ENCODE measurements around the gene PSG1.

DNA sequence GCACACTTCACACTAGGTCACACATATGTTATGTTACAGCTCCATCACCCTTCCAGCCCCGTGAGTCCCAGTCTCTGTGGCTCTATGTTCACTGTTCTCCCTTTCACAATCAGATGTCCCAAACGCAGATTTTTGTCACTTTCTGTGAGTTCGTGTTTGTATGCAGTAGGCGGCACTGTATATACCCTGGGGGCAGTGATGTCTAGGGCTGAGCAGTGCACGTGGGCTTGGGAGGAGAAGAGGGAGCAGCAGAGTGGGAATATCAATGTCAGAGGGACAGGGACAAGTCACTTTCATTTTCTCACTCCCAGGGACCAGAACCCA lies 22.0 kb downstream of the PSG1 start:
- TF ChIP-seq POLR2A (IDR thresholded peaks at IDR 0.05), result no peak
- TF ChIP-seq, protein P1, sequence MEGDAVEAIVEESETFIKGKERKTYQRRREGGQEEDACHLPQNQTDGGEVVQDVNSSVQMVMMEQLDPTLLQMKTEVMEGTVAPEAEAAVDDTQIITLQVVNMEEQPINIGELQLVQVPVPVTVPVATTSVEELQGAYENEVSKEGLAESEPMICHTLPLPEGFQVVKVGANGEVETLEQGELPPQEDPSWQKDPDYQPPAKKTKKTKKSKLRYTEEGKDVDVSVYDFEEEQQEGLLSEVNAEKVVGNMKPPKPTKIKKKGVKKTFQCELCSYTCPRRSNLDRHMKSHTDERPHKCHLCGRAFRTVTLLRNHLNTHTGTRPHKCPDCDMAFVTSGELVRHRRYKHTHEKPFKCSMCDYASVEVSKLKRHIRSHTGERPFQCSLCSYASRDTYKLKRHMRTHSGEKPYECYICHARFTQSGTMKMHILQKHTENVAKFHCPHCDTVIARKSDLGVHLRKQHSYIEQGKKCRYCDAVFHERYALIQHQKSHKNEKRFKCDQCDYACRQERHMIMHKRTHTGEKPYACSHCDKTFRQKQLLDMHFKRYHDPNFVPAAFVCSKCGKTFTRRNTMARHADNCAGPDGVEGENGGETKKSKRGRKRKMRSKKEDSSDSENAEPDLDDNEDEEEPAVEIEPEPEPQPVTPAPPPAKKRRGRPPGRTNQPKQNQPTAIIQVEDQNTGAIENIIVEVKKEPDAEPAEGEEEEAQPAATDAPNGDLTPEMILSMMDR (IDR thresholded peaks at IDR 0.05), result no peak
